ENCODE measurements around the gene GPBP1L1.
A peak's percentile ranks its signal among the peaks of the same experiment; 100 is the strongest.
"Not testable (repeated sequence)": the region's sequence is repeated elsewhere in the genome, so short reads cannot be mapped to it uniquely, and the experiment has no call there.

GPBP1L1 gene

DNA sequence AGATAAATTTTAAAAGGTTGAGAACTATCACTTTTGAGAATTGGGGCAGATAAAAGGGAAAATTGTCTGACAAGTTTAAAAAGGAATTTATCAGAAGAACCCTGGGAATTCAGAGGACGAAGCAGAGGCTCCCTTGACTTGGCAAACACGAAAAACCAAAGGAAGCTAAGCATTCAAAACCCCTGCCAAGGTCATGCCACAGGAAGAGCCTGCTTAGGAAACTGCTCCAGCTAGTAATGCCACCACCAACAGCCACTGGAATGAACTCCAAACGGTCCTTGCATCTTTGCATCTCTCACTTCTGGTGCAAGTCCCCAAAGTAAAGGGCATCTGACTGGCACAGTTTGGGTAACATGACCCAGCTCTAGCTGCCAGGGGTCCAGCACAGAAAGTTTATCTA lies 7.2 kb downstream of the GPBP1L1 start:
- DNase-seq: no peak

DNA sequence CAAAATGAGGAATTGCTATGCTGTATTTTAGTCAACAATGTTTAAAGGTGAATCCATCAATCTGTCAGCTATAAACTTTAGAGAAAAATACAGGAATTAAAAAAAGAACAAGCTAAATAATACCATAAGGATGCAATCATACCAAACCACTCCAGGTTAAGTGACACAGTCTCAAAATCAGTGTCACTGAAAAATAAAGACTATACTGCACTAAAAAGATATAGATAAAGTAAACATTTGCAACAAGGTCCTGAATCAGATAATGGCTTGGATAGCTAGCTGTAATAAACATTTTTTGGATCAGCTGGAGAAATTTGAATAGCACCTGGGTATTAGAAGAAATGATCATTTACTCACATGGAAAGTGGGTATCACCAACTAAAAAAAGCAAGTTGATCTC lies 7.8 kb downstream of the GPBP1L1 start:
- no peak for DNase-seq

DNA sequence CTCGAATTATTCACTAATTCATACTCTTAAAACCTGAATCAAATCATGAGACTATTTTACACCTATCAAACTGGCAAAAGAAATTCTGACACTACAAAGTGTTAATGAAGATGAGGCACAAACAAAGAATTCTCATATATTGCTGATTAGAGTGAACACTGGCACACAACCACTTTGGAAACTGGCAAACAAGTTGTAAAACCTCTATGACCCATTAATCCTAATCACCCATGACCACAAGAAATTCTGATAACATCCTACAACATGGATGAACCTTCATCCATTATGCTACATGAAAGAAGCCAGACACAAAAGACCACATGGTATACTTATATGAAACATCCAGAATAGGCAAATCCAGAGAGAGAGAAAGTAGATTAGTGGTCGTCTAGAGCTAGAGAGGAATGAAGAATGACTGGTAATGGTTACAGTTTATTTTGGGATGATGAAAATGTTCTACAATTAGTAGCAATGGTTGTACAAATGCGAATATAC lies 8.5 kb downstream of the GPBP1L1 start:
- peak; percentile 4 for DNase-seq

DNA sequence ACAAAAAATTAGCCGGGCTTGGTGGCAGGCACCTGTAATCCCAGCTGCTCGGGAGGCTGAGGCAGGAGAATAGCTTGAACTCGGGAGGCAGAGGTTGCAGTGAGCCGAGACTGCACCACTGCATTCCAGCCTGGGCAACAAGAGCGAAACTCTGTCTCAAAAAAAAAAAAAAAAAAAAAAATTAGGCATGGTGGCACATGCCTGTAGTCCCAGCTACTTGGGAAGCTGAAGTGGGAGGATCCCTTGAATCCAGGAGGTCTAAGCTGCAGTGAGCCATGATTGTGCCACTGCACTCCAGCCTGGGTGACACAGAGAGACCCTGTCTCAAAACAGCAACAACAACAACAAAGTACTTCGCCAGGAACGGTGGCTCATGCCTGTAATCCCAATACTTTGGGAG lies 9.8 kb downstream of the GPBP1L1 start:
- not testable (repeated sequence) for DNase-seq

GRCh38 chr1:45674478-45674877 lies 11.9 kb downstream of the GPBP1L1 start:
- DNase-seq: no peak

- peak; percentile 71 for DNase-seq
Measured at GRCh38 chr1:45673956-45674355, 12.4 kb downstream of the GPBP1L1 start.

DNA sequence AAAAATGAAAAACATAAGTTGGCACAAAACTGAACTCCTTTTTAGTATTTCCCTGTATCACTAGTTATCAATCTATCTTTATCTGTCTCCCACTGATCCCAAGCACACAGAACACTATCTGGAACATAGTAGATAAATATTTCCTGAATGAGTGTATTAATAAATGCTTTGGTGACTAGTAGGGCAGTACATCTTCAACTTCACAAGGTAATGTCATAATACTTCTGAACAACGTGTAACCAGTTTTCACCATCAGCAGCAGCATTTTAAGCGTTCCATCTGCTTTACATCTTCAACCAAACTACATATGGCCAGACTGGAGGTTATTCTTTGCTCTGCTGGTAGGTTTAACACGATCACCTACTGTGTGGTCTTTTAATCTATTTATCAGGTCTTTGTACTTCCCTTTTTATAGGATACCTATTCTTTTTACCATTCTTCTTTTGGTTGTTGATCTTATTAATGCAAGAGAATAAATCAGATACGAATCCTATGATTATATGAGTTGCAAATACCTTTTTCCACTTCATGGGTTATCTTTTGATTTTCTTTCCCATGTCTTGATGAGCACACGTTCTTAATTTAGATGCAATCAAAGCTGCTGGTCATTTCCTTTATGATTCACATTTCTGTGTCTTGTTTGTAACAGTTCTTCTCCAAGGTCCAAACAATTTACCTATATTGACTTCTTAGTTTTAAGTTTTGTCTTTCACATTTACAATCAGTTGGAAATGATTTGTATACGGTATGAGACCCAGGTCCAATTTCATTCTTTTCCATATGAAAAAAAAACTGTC lies 16.3 kb downstream of the GPBP1L1 start:
- peak; percentile 65 for DNase-seq

GRCh38 chr1:45669379-45669778 lies 17.0 kb downstream of the GPBP1L1 start:
- no peak for DNase-seq

GRCh38 chr1:45668526-45668925 lies 17.8 kb downstream of the GPBP1L1 start:
- no peak for DNase-seq

DNA sequence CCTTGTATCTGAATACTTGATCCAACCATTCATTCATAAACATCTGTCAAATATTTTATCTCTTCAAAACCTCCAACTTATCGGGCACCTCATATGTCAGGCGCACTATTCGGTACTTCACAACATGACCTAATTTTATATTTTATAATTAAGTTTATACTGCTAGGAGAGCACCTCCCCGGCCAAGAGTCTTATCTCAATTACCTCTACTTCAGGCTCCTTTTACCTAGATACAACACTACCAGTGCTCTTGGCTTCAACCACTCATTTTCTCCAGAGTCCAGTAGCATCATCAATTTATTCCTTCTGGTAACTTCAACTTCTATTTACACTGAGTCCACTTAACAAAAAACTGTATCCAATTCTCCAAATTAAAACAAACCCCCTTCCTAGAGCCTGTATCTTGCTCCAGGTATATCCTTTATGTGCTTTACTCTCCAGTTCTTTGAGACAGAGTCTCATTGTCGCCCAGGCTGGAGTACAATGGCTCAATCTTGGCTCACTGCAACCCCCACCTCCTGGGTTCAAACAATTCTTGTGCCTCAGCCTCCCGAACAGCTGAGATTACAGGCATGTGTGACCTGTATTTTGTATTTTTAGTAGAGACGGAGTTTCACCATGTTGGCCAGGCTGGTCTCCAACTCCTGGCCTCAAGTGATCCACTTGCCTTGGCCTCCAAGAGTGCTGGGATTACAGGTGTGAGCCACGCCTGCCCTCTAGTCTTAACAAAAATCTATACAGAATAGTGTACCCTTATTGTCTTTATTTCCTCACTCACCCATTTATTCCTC lies 18.8 kb downstream of the GPBP1L1 start:
- DNase-seq: no peak

GRCh38 chr1:45666836-45667235 lies 19.5 kb downstream of the GPBP1L1 start:
- DNase-seq: no peak

DNA sequence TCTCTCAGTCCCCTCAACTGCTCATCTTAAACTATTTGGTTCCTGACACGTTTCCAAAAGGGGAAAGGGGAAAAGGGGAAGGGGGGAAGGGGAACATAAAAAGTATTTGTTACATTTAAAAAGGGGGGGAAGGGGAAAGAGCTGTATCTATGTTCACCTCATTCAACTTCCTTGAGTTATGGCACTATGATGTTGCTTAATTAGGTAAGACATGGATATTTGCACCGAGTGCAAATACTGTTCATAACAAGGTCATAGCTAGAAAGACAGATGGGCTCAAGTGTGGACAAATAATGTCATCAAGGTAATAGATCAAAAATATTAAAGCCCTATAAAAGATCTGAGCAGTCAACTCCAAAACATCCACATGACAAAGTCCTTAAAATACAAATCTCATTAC lies 26.0 kb downstream of the GPBP1L1 start:
- no peak for DNase-seq

DNA sequence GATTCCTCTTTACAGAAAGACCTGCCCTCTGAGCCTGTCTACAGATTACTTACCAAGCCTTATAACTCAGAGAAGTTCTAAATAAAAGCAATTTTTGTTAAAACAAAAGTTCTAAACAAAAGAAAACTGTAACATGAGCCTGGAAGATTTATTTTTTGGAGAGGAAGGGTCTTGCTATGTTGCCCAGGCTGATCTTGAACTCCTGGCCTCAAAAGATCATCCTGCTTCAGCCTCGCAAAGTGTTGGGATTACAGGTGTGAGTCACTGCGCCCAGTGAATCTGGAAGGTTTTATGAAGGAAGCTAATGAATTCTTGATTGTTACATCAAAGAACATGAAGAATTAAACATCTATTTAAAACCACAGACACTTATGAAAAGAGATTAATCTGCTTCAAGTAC lies 27.1 kb downstream of the GPBP1L1 start:
- no peak for DNase-seq

GRCh38 chr1:45658171-45658570 lies 28.2 kb downstream of the GPBP1L1 start:
- no peak for DNase-seq

DNA sequence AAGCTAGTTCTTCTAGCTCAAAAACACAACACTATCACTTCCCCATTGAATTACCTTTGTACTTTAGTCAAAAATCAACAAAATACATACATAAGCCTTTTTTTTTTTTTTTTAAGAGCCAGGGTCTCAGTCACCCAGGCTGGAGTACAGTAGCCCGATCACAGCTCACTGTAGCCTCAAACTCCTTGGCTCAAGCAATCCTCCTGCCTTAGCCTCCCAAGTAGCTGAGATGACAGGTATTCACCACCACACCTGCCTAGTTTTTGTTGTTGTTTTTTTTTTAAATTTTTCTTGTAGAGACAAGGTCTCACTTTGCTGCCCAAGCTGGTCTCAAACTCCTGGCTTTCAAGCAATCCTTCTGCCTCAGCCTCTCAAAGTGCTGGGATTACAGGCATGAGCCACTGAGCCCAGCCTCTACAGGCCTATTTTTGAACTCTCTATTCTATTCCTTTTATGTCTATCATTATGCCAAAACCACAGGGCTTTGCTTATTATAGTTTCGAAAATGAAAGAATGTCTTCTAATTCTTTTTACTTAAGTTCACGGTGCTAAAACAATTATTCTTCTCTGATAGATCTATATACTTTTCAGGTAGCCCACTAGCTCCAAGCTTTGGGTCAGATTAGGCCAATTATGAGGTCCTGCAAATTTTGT lies 29.6 kb downstream of the GPBP1L1 start:
- DNase-seq: no peak

DNA sequence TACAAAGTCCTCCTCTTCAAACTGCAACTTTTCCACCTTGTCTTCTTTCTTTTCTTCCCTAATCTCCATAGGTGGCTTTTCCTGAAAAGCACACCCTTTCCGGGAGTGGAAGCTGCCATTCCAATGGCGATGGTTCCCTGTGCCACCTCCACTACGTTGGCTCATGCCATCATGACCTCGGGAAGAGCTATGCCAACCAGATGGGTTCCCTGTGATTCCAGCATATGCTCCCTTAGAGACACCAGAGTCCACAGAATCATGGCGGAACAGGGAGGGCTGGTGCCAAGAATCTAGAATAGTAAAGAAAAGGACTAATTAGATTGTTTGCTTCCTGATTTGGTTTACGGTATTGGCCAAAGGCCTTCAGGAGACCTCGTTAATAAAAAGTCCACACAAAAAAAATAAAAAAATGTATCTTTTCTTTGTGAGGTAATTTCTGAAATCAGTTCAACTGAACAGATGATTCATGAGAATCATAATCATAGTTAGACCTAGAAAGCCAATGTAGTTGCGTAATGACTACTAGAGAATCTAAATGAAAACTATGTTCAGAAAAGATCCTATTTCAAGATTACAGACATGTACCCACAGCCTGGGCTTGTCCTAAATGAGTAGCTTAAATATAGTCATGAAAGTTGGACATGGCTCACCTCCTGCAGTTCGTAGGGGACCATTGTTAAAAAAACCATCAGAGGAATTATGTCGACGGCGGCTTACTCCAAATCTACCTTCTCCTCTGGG lies 31.6 kb downstream of the GPBP1L1 start:
- peak; percentile 32 for DNase-seq

- DNase-seq: no peak
Measured at GRCh38 chr1:45647248-45648021, 38.9 kb downstream of the GPBP1L1 start.

- no peak for DNase-seq
Measured at GRCh38 chr1:45644661-45645060, 41.7 kb downstream of the GPBP1L1 start.

DNA sequence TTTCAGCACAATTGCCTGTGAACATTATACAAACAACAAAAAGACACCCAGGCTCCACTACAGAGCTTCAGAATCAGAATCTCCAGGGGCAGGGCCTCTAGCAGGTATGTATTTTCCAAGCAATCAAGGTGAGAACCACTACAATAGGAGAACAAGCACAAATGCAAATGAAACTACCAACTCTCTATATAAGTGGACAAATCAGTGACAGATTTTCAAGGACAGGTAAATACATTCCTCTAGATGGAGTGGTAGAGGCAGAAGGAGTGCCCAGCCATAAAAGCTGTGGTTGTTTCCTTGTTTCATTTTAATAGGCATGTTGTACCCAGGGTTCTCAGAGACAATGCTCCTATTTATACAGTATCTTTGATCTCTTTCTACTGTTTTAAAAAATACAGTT lies 42.4 kb downstream of the GPBP1L1 start:
- no peak for DNase-seq

DNA sequence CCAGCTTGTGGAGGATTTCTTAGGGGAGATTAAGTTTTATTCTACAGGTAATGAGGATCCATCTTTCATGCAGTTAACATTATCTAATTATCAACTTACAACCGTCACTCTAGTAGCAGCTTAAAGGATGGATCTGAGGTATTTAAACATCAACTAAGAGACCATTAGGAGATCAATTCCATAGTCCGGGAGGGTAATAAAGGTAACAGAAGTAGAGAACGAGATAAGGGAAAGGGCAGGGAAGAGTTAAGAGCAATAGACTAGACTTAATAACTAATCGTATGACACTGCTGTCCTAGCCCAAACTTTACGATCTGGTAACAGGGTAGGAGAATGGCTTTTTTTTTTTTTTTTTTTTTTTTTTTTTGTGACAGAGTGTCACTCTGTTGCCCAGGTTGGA lies 43.0 kb downstream of the GPBP1L1 start:
- no peak for DNase-seq

DNA sequence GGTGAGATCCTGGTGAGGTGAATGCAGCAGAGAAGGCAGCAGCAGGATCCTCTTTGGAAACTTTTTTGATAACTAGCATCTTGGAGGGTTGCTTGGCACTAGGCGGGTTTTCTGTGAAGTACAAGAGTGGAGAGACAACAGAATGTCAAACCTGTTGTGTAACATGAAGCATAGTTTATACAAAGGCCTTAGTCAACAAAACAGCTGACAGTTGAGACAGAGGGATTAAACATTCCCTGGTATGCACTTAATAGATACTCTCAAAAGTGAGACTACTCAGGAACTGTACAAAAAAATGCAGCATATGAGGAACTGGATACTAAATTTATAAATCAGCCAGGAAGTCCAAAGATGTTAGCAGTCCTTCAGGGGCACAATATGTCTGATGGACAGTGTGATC lies 46.0 kb downstream of the GPBP1L1 start:
- DNase-seq: no peak

DNA sequence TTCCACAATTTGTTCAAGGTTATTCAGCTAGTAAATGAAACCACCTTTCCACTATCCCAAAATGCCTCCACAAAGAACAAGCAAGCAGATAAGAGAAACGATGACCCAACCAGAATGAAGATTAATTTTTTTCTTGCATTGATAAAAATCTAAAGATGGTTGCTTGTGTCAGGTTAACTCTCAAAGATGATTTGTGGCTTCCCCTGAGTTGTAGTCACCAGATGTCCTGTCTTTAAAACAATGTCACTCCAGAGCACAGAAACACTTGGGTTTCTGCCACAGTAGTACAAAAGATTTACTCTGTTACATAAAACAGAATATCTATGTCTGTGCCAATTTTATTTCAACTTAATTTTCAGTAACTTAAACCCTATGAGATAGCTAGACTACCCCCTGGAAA lies 51.1 kb downstream of the GPBP1L1 start:
- DNase-seq: no peak

Measured in fibroblast of upper back skin (primary cell).